Activated CD8-positive, alpha-beta memory T cell treated with anti-CD3 and anti-CD28 coated beads, Interleukin-2, amount 10 ng/mL, durations not matched to agents 7 days and 5 days (primary cell): ENCODE measurements around the gene MAP4. TPM values are rescaled to one million over a fixed set of nuclear protein-coding genes. Genes with fewer than 3 reads are reported as not detected.

Experiments used
- ATAC-seq: fragments of 150-1000 bp; cut with Tn5 transposase; one replicate; pipeline ENCODE4 v1.10.0; 2021; ENCODE audit warnings: moderate library complexity
- CTCF ChIA-PET: fragments of 350-600 bp; sonication (Branson Sonifier 250); formaldehyde crosslinking; loops from one replicate; lab custom pipeline; 2021; ENCODE audit warnings: antibody characterized with exemption; lab: Charles Lee
- DNase-seq: peaks from one replicate; pipeline ENCODE4 v3.0.0-alpha.2; 2020
- H3K27ac Mint-ChIP-seq: one replicate; pipeline ENCODE4 v1.8.0; 2021; ENCODE audit warnings: mild to moderate bottlenecking, mixed read lengths
- H3K27me3 Mint-ChIP-seq: one replicate; pipeline ENCODE4 v1.8.0; 2021; ENCODE audit warnings: mixed read lengths
- H3K36me3 Mint-ChIP-seq: one replicate; pipeline ENCODE4 v1.8.0; 2021; ENCODE audit warnings: mild to moderate bottlenecking, mixed read lengths
- H3K4me1 Mint-ChIP-seq: one replicate; pipeline ENCODE4 v1.8.0; 2021; ENCODE audit warnings: mixed read lengths
- H3K4me3 Mint-ChIP-seq: one replicate; pipeline ENCODE4 v1.8.0; 2021; ENCODE audit warnings: mild to moderate bottlenecking, moderate library complexity, mixed read lengths
- H3K9me3 Mint-ChIP-seq: one replicate; pipeline ENCODE4 v1.8.0; 2022; ENCODE audit warnings: low read depth, mixed read lengths
- total RNA-seq, 2 experiments: library from RNA; stranded (reverse); gene quantifications; one replicate each; pipeline ENCODE4 v1.2.3, GENCODE V29; 2021

MAP4 gene
- total RNA-seq, 2 experiments from 2014 or later, result 126 to 131 TPM

DNA sequence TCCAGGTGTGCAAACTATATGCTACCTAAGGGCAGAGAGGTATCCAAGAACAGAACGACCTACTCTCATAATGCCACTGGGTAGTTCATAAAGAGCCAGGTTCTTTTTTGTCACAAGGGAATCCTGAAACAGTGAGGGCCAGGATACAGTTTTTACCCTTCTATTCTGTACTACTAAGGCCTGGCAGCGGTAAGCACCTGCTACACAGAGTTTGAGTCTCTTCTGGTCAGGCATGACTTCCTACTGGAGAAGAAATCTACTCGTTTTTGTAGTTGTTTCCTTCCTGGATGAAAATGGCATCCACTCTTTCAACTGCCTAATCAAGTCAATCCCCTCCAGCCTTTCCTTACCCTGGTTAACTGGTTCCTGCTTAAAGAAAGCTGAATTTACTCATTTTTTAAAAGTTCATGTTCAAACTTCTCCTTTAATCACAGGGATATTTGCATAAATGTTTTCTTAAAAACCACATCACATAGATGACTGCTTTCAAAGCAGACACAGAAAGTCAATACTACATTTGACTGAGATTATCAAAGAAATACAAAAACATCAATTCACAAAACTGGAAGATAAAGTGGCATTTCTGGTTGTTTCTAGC lies 40.0 kb downstream of the MAP4 start:
- no peak for ATAC-seq
- H3K4me3 Mint-ChIP-seq, result no peak overlapping the region
- peaks cover 7% of the 10 kb centered on the region for H3K36me3 Mint-ChIP-seq
- no peaks in the 10 kb centered on the region for H3K27me3 Mint-ChIP-seq
- no peak overlapping the region for H3K27ac Mint-ChIP-seq
- H3K4me1 Mint-ChIP-seq, result no peaks in the 10 kb centered on the region
- no peak for DNase-seq
- H3K9me3 Mint-ChIP-seq, result no peaks in the 10 kb centered on the region
- CTCF ChIA-PET, result interaction anchor here (4.9 kb wide), 1 partner anchor 13 kb away, joined by 21 read pairs; no protein-coding TSS in a partner anchor

GRCh38 chr3:47974974-47975470 lies 41.2 kb downstream of the MAP4 start:
- Mint-ChIP-seq H3K4me3 (no peak overlapping the region), H3K9me3 (no peaks in the 10 kb centered on the region), H3K36me3 (peaks cover 7% of the 10 kb centered on the region), H3K27me3 (no peaks in the 10 kb centered on the region), H3K4me1 (no peaks in the 10 kb centered on the region), H3K27ac (no peak overlapping the region)
- CTCF ChIA-PET, result interaction anchor here (0.7 to 4.9 kb wide), 2 partner anchors 14 to 434 kb away, joined by 3 to 21 read pairs; no protein-coding TSS in a partner anchor
- DNase-seq (no peak), ATAC-seq (no peak)

DNA sequence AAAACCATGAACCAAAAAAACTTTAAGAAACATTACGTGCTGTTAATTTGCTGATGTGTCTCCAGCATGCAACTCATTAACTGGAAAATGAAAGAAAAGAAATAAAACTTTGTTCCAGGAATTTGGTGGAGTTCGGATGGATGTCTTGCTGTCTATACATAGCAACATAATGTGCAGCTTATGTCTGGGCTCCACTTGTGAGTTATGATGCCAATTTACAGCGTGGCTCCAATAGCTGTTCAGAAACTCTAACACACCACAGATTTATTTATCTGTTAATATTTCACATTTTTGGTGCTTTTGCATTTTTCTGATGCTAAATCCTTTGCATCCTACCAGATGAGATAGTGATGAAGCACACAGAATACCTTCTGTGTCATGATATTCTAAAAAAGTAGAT lies 45.1 kb downstream of the MAP4 start:
- no peaks in the 10 kb centered on the region for H3K4me1 Mint-ChIP-seq
- no peak overlapping the region for H3K4me3 Mint-ChIP-seq
- CTCF ChIA-PET, result interaction anchor here (0.6 to 1.1 kb wide), 2 partner anchors 78 to 134 kb away, joined by 3 read pairs; no protein-coding TSS in a partner anchor
- no peak for ATAC-seq
- no peaks in the 10 kb centered on the region for H3K9me3 Mint-ChIP-seq
- no peaks in the 10 kb centered on the region for H3K27me3 Mint-ChIP-seq
- peaks cover 7% of the 10 kb centered on the region for H3K36me3 Mint-ChIP-seq
- no peak overlapping the region for H3K27ac Mint-ChIP-seq
- DNase-seq, result no peak

- CTCF ChIA-PET, result no interaction called here
- DNase-seq, result no peak
- Mint-ChIP-seq H3K4me3 (no peak overlapping the region), H3K27ac (no peak overlapping the region), H3K9me3 (no peaks in the 10 kb centered on the region), H3K27me3 (no peaks in the 10 kb centered on the region), H3K4me1 (peaks cover 27% of the 10 kb centered on the region), H3K36me3 (peaks cover 4% of the 10 kb centered on the region)
- ATAC-seq, result no peak
These were observed 51.5 kb downstream of the MAP4 start for GRCh38 chr3:47964740-47965139.

- Mint-ChIP-seq H3K4me3 (no peak overlapping the region), H3K9me3 (no peaks in the 10 kb centered on the region), H3K27ac (peak overlapping the region; percentile 58), H3K4me1 (peaks cover 27% of the 10 kb centered on the region), H3K27me3 (no peaks in the 10 kb centered on the region), H3K36me3 (peaks cover 4% of the 10 kb centered on the region)
- CTCF ChIA-PET, result interaction anchor here (0.5 to 2.3 kb wide), 7 partner anchors 26 to 401 kb away, joined by 3 to 6 read pairs (median 5); no protein-coding TSS in a partner anchor
- DNase-seq (peak; percentile 69), ATAC-seq (peak; percentile 86)
These were observed 54.2 kb downstream of the MAP4 start for GRCh38 chr3:47961815-47962606.

GRCh38 chr3:47961036-47961435 lies 55.2 kb downstream of the MAP4 start:
- Mint-ChIP-seq H3K4me3 (no peak overlapping the region), H3K27ac (no peak overlapping the region), H3K27me3 (no peaks in the 10 kb centered on the region), H3K36me3 (peaks cover 2% of the 10 kb centered on the region), H3K9me3 (no peaks in the 10 kb centered on the region), H3K4me1 (peaks cover 27% of the 10 kb centered on the region)
- CTCF ChIA-PET, result interaction anchor here (0.5 to 2.3 kb wide), 6 partner anchors 29 to 588 kb away, joined by 3 to 6 read pairs (median 5); no protein-coding TSS in a partner anchor
- DNase-seq (no peak), ATAC-seq (no peak)

DNA sequence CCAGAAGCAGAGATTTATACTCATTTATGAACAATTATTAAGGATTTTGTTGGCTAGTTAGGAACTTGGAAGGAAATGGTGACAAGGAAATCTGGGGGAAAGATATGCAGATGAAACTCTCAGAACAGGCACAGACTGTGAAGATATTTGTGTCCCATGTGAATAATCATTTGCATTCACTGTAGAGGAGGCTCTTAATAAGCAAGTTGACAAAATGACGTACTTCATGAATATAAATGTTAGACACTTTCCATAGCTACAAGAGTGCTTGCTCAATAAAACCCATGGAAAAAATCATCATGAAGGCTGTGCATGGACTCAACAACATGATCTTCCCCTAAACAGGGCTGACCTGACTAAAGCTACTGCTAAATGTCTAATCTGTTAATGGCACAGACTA lies 59.7 kb downstream of the MAP4 start:
- Mint-ChIP-seq H3K4me1 (peaks cover 10% of the 10 kb centered on the region), H3K9me3 (no peaks in the 10 kb centered on the region), H3K36me3 (peaks cover 2% of the 10 kb centered on the region), H3K27me3 (no peaks in the 10 kb centered on the region), H3K27ac (no peak overlapping the region), H3K4me3 (no peak overlapping the region)
- no peak for ATAC-seq
- CTCF ChIA-PET, result interaction anchor here (1.2 to 1.3 kb wide), 3 partner anchors 34 to 156 kb away, joined by 3 to 4 read pairs (median 4); no protein-coding TSS in a partner anchor
- DNase-seq, result no peak

DNA sequence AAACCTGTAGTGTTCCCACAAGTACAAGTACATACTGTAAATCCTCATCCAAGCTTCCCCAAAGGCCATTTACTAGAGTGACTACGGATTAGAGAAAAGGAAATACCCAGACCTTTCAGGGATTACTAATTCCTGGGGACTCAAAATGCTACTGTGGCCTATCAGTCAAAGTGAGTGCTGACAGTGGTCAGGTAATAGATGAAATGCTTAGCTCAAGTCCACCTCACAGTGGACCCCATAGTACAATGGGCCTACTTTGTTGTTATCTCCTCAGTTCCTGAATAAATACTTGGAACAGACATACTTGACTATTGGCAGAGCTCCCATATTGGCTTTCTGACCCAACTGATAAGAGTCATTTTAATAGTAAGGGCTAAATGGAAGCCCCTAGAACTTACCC lies 61.6 kb downstream of the MAP4 start:
- no peak for ATAC-seq
- H3K9me3 Mint-ChIP-seq, result no peaks in the 10 kb centered on the region
- CTCF ChIA-PET, result no interaction called here
- no peak overlapping the region for H3K4me3 Mint-ChIP-seq
- peaks cover 1% of the 10 kb centered on the region for H3K36me3 Mint-ChIP-seq
- H3K27me3 Mint-ChIP-seq, result no peaks in the 10 kb centered on the region
- H3K4me1 Mint-ChIP-seq, result no peaks in the 10 kb centered on the region
- DNase-seq, result no peak
- no peak overlapping the region for H3K27ac Mint-ChIP-seq

GRCh38 chr3:47950453-47951169 lies 65.6 kb downstream of the MAP4 start:
- H3K9me3 Mint-ChIP-seq, result no peaks in the 10 kb centered on the region
- peaks cover 1% of the 10 kb centered on the region for H3K36me3 Mint-ChIP-seq
- no peak overlapping the region for H3K4me3 Mint-ChIP-seq
- CTCF ChIA-PET, result no interaction called here
- H3K4me1 Mint-ChIP-seq, result no peaks in the 10 kb centered on the region
- DNase-seq (no peak), ATAC-seq (no peak)
- no peaks in the 10 kb centered on the region for H3K27me3 Mint-ChIP-seq
- H3K27ac Mint-ChIP-seq, result no peak overlapping the region

GRCh38 chr3:47949979-47950378 lies 66.2 kb downstream of the MAP4 start:
- H3K4me1 Mint-ChIP-seq, result no peaks in the 10 kb centered on the region
- no peak overlapping the region for H3K27ac Mint-ChIP-seq
- no peaks in the 10 kb centered on the region for H3K27me3 Mint-ChIP-seq
- no peaks in the 10 kb centered on the region for H3K9me3 Mint-ChIP-seq
- peaks cover 1% of the 10 kb centered on the region for H3K36me3 Mint-ChIP-seq
- H3K4me3 Mint-ChIP-seq, result no peak overlapping the region
- DNase-seq, result no peak
- CTCF ChIA-PET, result no interaction called here
- no peak for ATAC-seq

DNA sequence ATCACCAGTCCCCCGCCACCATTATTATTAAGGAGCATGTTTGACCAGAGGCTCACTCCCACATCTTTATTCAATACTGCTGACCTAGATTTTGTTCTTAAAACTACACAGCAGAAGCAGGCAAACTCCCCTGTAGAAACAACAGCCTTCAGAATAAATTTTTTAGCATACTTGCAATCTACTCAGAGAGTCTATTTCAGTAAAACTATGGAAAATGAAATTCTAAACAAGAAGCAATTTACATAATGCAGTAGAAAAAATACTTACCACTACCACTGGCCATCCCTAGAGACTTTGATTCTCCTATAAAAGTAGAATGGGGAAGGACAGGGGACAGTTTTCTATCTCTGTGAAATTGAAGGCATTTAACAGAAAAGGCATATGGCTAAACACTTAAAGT lies 76.0 kb downstream of the MAP4 start:
- H3K27me3 Mint-ChIP-seq, result no peaks in the 10 kb centered on the region

GRCh38 chr3:47932421-47932820 lies 83.8 kb downstream of the MAP4 start:
- H3K4me3 Mint-ChIP-seq, result no peak overlapping the region
- no peak overlapping the region for H3K27ac Mint-ChIP-seq
- no peak for DNase-seq
- ATAC-seq, result no peak
- no peaks in the 10 kb centered on the region for H3K9me3 Mint-ChIP-seq
- H3K36me3 Mint-ChIP-seq, result peaks cover 5% of the 10 kb centered on the region
- CTCF ChIA-PET, result no interaction called here
- H3K4me1 Mint-ChIP-seq, result peaks cover 5% of the 10 kb centered on the region
- H3K27me3 Mint-ChIP-seq, result no peaks in the 10 kb centered on the region

More for the DNA sequence above, 76.0 kb downstream of the MAP4 start:
- H3K27ac Mint-ChIP-seq, result no peak overlapping the region
- ATAC-seq (no peak), DNase-seq (no peak)
- no peaks in the 10 kb centered on the region for H3K9me3 Mint-ChIP-seq
- no peaks in the 10 kb centered on the region for H3K36me3 Mint-ChIP-seq
- no peak overlapping the region for H3K4me3 Mint-ChIP-seq
- CTCF ChIA-PET, result no interaction called here
- H3K4me1 Mint-ChIP-seq, result no peaks in the 10 kb centered on the region

GRCh38 chr3:47930979-47931378 lies 85.2 kb downstream of the MAP4 start:
- ATAC-seq (no peak), DNase-seq (no peak)
- peaks cover 10% of the 10 kb centered on the region for H3K36me3 Mint-ChIP-seq
- H3K27me3 Mint-ChIP-seq, result no peaks in the 10 kb centered on the region
- no peak overlapping the region for H3K27ac Mint-ChIP-seq
- peaks cover 5% of the 10 kb centered on the region for H3K4me1 Mint-ChIP-seq
- CTCF ChIA-PET, result interaction anchor here (0.6 kb wide), 1 partner anchor 1117 kb away, joined by 3 read pairs; no protein-coding TSS in a partner anchor
- no peak overlapping the region for H3K4me3 Mint-ChIP-seq
- H3K9me3 Mint-ChIP-seq, result no peaks in the 10 kb centered on the region
